SK-N-SH (cell line): ENCODE measurements around the gene ABHD4.
A peak's percentile ranks its signal among the peaks of the same experiment; 100 is the strongest.

Experiments used
- CHD2 ChIP-seq: fragments of 150-350 bp; IDR thresholded peaks from 2 replicates; pipeline ENCODE4 v1.6.1; 2018; ENCODE audit warnings: low read length; ENCODE audit not compliant: partially characterized antibody
- EP300 ChIP-seq, 2 experiments: IDR thresholded peaks; 2 replicates each; pipeline versions ENCODE4 v1.4.0 to v1.6.1; 2012; ENCODE audit warnings: borderline replicate concordance in 1 of 2, low read depth in 1 of 2, low read length in 1 of 2
- EZH2phosphoT487 ChIP-seq: fragments of 200-600 bp; sonication (generic); IDR thresholded peaks from 2 replicates; pipeline ENCODE4 v1.6.1; 2017; ENCODE audit warnings: low read depth, mixed run types, mild to moderate bottlenecking, antibody characterized with exemption, moderate library complexity, borderline replicate concordance
- GABPA ChIP-seq: IDR thresholded peaks from 2 replicates; pipeline ENCODE4 v1.4.0; 2012; ENCODE audit warnings: low read depth, mild to moderate bottlenecking
- MXI1 ChIP-seq: IDR thresholded peaks from 2 replicates; pipeline ENCODE4 v1.6.1; 2012; ENCODE audit warnings: mild to moderate bottlenecking, low read depth, low read length, improper control_type of control experiment
- POLR2AphosphoS5 ChIP-seq: IDR thresholded peaks from 2 replicates; pipeline ENCODE4 v1.6.1; 2012; ENCODE audit warnings: low read depth, low read length
- TAF1 ChIP-seq: IDR thresholded peaks from 2 replicates; pipeline ENCODE4 v1.6.1; 2012; ENCODE audit warnings: low read depth, mild to moderate bottlenecking, low read length, moderate library complexity, borderline replicate concordance
- TCF12 ChIP-seq: IDR thresholded peaks from 2 replicates; pipeline ENCODE4 v1.4.0; 2012
- TEAD4 ChIP-seq: IDR thresholded peaks from 2 replicates; pipeline ENCODE4 v1.4.0; 2012; ENCODE audit warnings: mild to moderate bottlenecking, borderline replicate concordance; ENCODE audit not compliant: insufficient read depth
- USF1 ChIP-seq: IDR thresholded peaks from 2 replicates; pipeline ENCODE4 v1.4.0; 2012; ENCODE audit warnings: low read depth, borderline replicate concordance
- TF ChIP-seq, protein P1 (sequence below): IDR thresholded peaks from 2 replicates; pipeline ENCODE4; 2012
- TF ChIP-seq, protein P2 (sequence below): fragments of 200-600 bp; sonication (generic); IDR thresholded peaks from 2 replicates; pipeline ENCODE4 v1.6.1; 2017; ENCODE audit warnings: antibody characterized with exemption, mild to moderate bottlenecking, moderate library complexity
- TF ChIP-seq, protein P3 (sequence below): fragments of 150-350 bp; IDR thresholded peaks from 2 replicates; pipeline ENCODE4 v1.6.1; 2017; ENCODE audit warnings: antibody characterized with exemption, low read length, low read depth, borderline replicate concordance

- TF ChIP-seq EZH2phosphoT487 (no peak), POLR2AphosphoS5 (peak; percentile 20; the same call in 1 of the 2 replicates), TAF1 (no peak), TCF12 (peak; percentile 58; the same call in 1 of the 2 replicates), USF1 (no peak), MXI1 (no peak), EP300 (IDR thresholded peaks at IDR 0.05; ENCODE audit: borderline replicate concordance in 1 of 2, low read depth in 1 of 2, low read length in 1 of 2) (peak in 1 of 2 experiments; percentile 30; a peak in 1 of 4 replicates), CHD2 (no peak), GABPA (no peak), TEAD4 (peak; percentile 62; the same call in 1 of the 2 replicates)
- TF ChIP-seq, protein P1, sequence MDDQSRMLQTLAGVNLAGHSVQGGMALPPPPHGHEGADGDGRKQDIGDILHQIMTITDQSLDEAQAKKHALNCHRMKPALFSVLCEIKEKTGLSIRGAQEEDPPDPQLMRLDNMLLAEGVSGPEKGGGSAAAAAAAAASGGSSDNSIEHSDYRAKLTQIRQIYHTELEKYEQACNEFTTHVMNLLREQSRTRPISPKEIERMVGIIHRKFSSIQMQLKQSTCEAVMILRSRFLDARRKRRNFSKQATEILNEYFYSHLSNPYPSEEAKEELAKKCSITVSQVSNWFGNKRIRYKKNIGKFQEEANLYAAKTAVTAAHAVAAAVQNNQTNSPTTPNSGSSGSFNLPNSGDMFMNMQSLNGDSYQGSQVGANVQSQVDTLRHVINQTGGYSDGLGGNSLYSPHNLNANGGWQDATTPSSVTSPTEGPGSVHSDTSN = peak; percentile 95
- TF ChIP-seq, protein P2, sequence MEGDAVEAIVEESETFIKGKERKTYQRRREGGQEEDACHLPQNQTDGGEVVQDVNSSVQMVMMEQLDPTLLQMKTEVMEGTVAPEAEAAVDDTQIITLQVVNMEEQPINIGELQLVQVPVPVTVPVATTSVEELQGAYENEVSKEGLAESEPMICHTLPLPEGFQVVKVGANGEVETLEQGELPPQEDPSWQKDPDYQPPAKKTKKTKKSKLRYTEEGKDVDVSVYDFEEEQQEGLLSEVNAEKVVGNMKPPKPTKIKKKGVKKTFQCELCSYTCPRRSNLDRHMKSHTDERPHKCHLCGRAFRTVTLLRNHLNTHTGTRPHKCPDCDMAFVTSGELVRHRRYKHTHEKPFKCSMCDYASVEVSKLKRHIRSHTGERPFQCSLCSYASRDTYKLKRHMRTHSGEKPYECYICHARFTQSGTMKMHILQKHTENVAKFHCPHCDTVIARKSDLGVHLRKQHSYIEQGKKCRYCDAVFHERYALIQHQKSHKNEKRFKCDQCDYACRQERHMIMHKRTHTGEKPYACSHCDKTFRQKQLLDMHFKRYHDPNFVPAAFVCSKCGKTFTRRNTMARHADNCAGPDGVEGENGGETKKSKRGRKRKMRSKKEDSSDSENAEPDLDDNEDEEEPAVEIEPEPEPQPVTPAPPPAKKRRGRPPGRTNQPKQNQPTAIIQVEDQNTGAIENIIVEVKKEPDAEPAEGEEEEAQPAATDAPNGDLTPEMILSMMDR = no peak
- TF ChIP-seq, protein P3, sequence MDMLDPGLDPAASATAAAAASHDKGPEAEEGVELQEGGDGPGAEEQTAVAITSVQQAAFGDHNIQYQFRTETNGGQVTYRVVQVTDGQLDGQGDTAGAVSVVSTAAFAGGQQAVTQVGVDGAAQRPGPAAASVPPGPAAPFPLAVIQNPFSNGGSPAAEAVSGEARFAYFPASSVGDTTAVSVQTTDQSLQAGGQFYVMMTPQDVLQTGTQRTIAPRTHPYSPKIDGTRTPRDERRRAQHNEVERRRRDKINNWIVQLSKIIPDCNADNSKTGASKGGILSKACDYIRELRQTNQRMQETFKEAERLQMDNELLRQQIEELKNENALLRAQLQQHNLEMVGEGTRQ = no peak
Measured at GRCh38 chr14:22614240-22614799, 16.2 kb downstream of the ABHD4 start.
